A673 (cell line): ENCODE results near the gene IL1RAP.

Source experiments
- CTCF ChIP-seq: fragments of 300-800, 200-600 bp; sonication (generic); conservative IDR thresholded peaks from 2 replicates; pipeline ENCODE4 v1.5.1; 2017; ENCODE audit warnings: low read depth, mild to moderate bottlenecking, antibody characterized with exemption, low read length, moderate library complexity, mixed read lengths
- EZH2 ChIP-seq: fragments of 200-600 bp; sonication (generic); IDR thresholded peaks from 2 replicates; pipeline ENCODE4 v1.6.1; 2017; ENCODE audit warnings: borderline replicate concordance, low read depth, mild to moderate bottlenecking, mixed read lengths, antibody characterized with exemption, low read length; ENCODE audit not compliant: poor library complexity, severe bottlenecking

- TF ChIP-seq EZH2 (no peak), CTCF (no peak)
Measured at GRCh38 chr3:190579514-190580137, 65.7 kb downstream of the IL1RAP start.
